ENCODE results near the gene OSER1.

GRCh38 chr20:44219791-44220190 is 9.2 kb upstream of the OSER1 start:
- TF ChIP-seq EZH2 (IDR thresholded peaks at IDR 0.05; ENCODE audit: low read depth, low read length, severe bottlenecking) (no peak), MAX (IDR thresholded peaks at IDR 0.05) (no peak), POLR2A (IDR thresholded peaks at IDR 0.05; ENCODE audit: control extremely low read depth in 1 of 2, low read depth in 2 of 2, low read length in 2 of 2) (no peak), POLR2AphosphoS5 (IDR thresholded peaks at IDR 0.05; ENCODE audit: low read depth, low read length) (no peak), CTCF (IDR thresholded peaks at IDR 0.05; ENCODE audit: control extremely low read depth in 1 of 3, insufficient read depth in 1 of 3, low read depth in 1 of 3, low read length in 3 of 3) (no peak), YY1 (IDR thresholded peaks at IDR 0.05; ENCODE audit: low read depth, low read length) (no peak), HDAC2 (IDR thresholded peaks at IDR 0.05; ENCODE audit: borderline replicate concordance in 1 of 2, low read depth in 2 of 2, low read length in 2 of 2) (no peak), ATF2 (IDR thresholded peaks at IDR 0.05; ENCODE audit: low read length) (no peak), EGR1 (IDR thresholded peaks at IDR 0.05; ENCODE audit: borderline replicate concordance, low read depth, low read length) (no peak), ATF3 (IDR thresholded peaks at IDR 0.05; ENCODE audit: insufficient read depth, low read depth, low read length) (no peak), TAF1 (IDR thresholded peaks at IDR 0.05; ENCODE audit: low read depth, low read length) (no peak), SIX5 (IDR thresholded peaks at IDR 0.05; ENCODE audit: low read depth, low read length) (no peak)
